Measurements from ENCODE around the gene HTR1B. TPM values are rescaled to one million over a fixed set of nuclear protein-coding genes. Genes with fewer than 3 reads are reported as not detected.

Gene HTR1B
- total RNA-seq, 2 donors from 2014 or later: 2.8 TPM; not detected in 1

- no peak for TF ChIP-seq POLR2A (IDR thresholded peaks at IDR 0.05)
- TF ChIP-seq POLR2AphosphoS5 (IDR thresholded peaks at IDR 0.05): no peak
- TF ChIP-seq CTCF (IDR thresholded peaks at IDR 0.05): no peak
- 39% methylated on average over 4 of the region's 4 CpGs for WGBS
- intact Hi-C loops (cut with DNase I): no loop called here
Measured at GRCh38 chr6:77433888-77434287, 29.4 kb downstream of the HTR1B start.

GRCh38 chr6:77430504-77430903 lies 32.8 kb downstream of the HTR1B start:
- no peak for TF ChIP-seq POLR2A (IDR thresholded peaks at IDR 0.05)
- no peak for TF ChIP-seq POLR2AphosphoS5 (IDR thresholded peaks at IDR 0.05)
- no peak for TF ChIP-seq CTCF (IDR thresholded peaks at IDR 0.05)
- no peak overlapping the region for H3K4me3 ChIP-seq
- no peaks in the 10 kb centered on the region for H3K36me3 ChIP-seq
- no peaks in the 10 kb centered on the region for H3K27me3 ChIP-seq (replicated peaks; ENCODE audit: insufficient read depth)
- no peaks in the 10 kb centered on the region for H3K4me1 ChIP-seq (replicated peaks)
- intact Hi-C loops (cut with DNase I): no loop called here
- DNase-seq (ENCODE audit: low spot score): no peak
- H3K27ac ChIP-seq: no peak overlapping the region
- no peaks in the 10 kb centered on the region for H3K9me3 ChIP-seq
- 87% methylated on average over 3 of the region's 3 CpGs for WGBS

More at GRCh38 chr6:77433888-77434287, 29.4 kb downstream of the HTR1B start:
- no peak overlapping the region for H3K27ac ChIP-seq
- no peaks in the 10 kb centered on the region for H3K4me1 ChIP-seq (replicated peaks)
- no peak for DNase-seq (ENCODE audit: low spot score)
- H3K9me3 ChIP-seq: no peaks in the 10 kb centered on the region
- no peaks in the 10 kb centered on the region for H3K27me3 ChIP-seq (replicated peaks; ENCODE audit: insufficient read depth)
- H3K4me3 ChIP-seq: no peak overlapping the region
- no peaks in the 10 kb centered on the region for H3K36me3 ChIP-seq

- H3K4me3 ChIP-seq: no peak overlapping the region
- intact Hi-C loops (cut with DNase I): no loop called here
- no peak overlapping the region for H3K27ac ChIP-seq
- DNase-seq (ENCODE audit: low spot score): no peak
- no peaks in the 10 kb centered on the region for H3K9me3 ChIP-seq
- TF ChIP-seq CTCF (IDR thresholded peaks at IDR 0.05) (no peak), POLR2AphosphoS5 (IDR thresholded peaks at IDR 0.05) (no peak), POLR2A (IDR thresholded peaks at IDR 0.05) (no peak)
- H3K4me1 ChIP-seq (replicated peaks): no peaks in the 10 kb centered on the region
- H3K27me3 ChIP-seq (replicated peaks; ENCODE audit: insufficient read depth): no peaks in the 10 kb centered on the region
- H3K36me3 ChIP-seq: no peaks in the 10 kb centered on the region
Measured at GRCh38 chr6:77425671-77426070, 37.6 kb downstream of the HTR1B start.

- Histone ChIP-seq H3K36me3 (no peaks in the 10 kb centered on the region), H3K4me3 (no peak overlapping the region), H3K9me3 (no peaks in the 10 kb centered on the region), H3K27me3 (replicated peaks; ENCODE audit: insufficient read depth) (no peaks in the 10 kb centered on the region), H3K4me1 (replicated peaks) (no peaks in the 10 kb centered on the region), H3K27ac (no peak overlapping the region)
- DNase-seq (ENCODE audit: low spot score): no peak
- TF ChIP-seq CTCF (IDR thresholded peaks at IDR 0.05): no peak
- no peak for TF ChIP-seq POLR2A (IDR thresholded peaks at IDR 0.05)
- no peak for TF ChIP-seq POLR2AphosphoS5 (IDR thresholded peaks at IDR 0.05)
- intact Hi-C loops (cut with DNase I): no loop called here
- WGBS: 67% methylated on average over 1 of the region's 1 CpG
Measured at GRCh38 chr6:77425216-77425615, 38.1 kb downstream of the HTR1B start.

GRCh38 chr6:77424761-77425160 lies 38.5 kb downstream of the HTR1B start:
- intact Hi-C loops (cut with DNase I): no loop called here
- Histone ChIP-seq H3K4me3 (no peak overlapping the region), H3K27me3 (replicated peaks; ENCODE audit: insufficient read depth) (no peaks in the 10 kb centered on the region), H3K9me3 (no peaks in the 10 kb centered on the region), H3K27ac (no peak overlapping the region), H3K4me1 (replicated peaks) (no peaks in the 10 kb centered on the region), H3K36me3 (no peaks in the 10 kb centered on the region)
- no peak for DNase-seq (ENCODE audit: low spot score)
- TF ChIP-seq POLR2A (IDR thresholded peaks at IDR 0.05): no peak
- 87% methylated on average over 2 of the region's 2 CpGs for WGBS

All from prostate gland (tissue), 2 donors.